Omental fat pad (tissue), 4 donors: ENCODE measurements around the gene SLC25A34. TPM values are rescaled to one million over a fixed set of nuclear protein-coding genes. Genes with fewer than 3 reads are reported as not detected.
A peak's percentile ranks its signal among the peaks of the same experiment; 100 is the strongest.

ENCODE experiments used
- ATAC-seq: fragments of 150-250 bp; one replicate; pipeline ENCODE4 v1.9.1; 2016; ENCODE audit warnings: mild to moderate bottlenecking, moderate library complexity; ENCODE audit not compliant: low FRiP score
- DNase-seq: peaks from one replicate; pipeline ENCODE4 v3.0.0-alpha.2; 2019; ENCODE audit warnings: low spot score
- CTCF ChIP-seq, 3 donors: fragments of 450-650 bp; IDR thresholded peaks; one replicate each; pipeline ENCODE4 v1.5.1; 2016 to 2017; ENCODE audit warnings: antibody characterized with exemption in 3 of 3, mild to moderate bottlenecking in 3 of 3, moderate library complexity in 2 of 3
- total RNA-seq, 4 donors: library from RNA; depleted of rRNA; stranded (reverse); fragments of >200 nt; gene quantifications; one replicate each; pipeline ENCODE4 v1.1.0, GENCODE V29; 2016

Gene SLC25A34
- total RNA-seq, 4 donors from 2014 or later = 0.82 to 13.1 (median 2.0) TPM

GRCh38 chr1:15771836-15772515 lies 35.9 kb downstream of the SLC25A34 start:
- no peak for TF ChIP-seq CTCF (IDR thresholded peaks at IDR 0.05)
- no peak for DNase-seq
- no peak for ATAC-seq

- no peak for TF ChIP-seq CTCF (IDR thresholded peaks at IDR 0.05)
- DNase-seq (no peak), ATAC-seq (peak; percentile 45)
These were observed 39.6 kb downstream of the SLC25A34 start for GRCh38 chr1:15775706-15776105.

- DNase-seq (no peak), ATAC-seq (no peak)
- no peak for TF ChIP-seq CTCF (IDR thresholded peaks at IDR 0.05)
These were observed 42.0 kb downstream of the SLC25A34 start for GRCh38 chr1:15777909-15778707.

- ATAC-seq (no peak), DNase-seq (no peak)
- no peak for TF ChIP-seq CTCF (IDR thresholded peaks at IDR 0.05)
These were observed 49.6 kb downstream of the SLC25A34 start for GRCh38 chr1:15785683-15786082.

GRCh38 chr1:15786581-15786980 lies 50.5 kb downstream of the SLC25A34 start:
- ATAC-seq (peak; percentile 42), DNase-seq (no peak)
- no peak for TF ChIP-seq CTCF (IDR thresholded peaks at IDR 0.05)

- DNase-seq (no peak), ATAC-seq (peak; percentile 41)
- no peak for TF ChIP-seq CTCF (IDR thresholded peaks at IDR 0.05)
These were observed 52.7 kb downstream of the SLC25A34 start for GRCh38 chr1:15788624-15789301.

Other genes with a start within 250 kb of the SLC25A34 start
- gene CASP9, start 212.0 kb upstream of the SLC25A34 start, total RNA-seq = 10 to 100 TPM in 1 of 4 donors, 1 to 10 TPM in 3; 9.3 to 37.7 (median 9.7) TPM
- 10 to 100 TPM; 13.2 to 19.7 (median 15.1) TPM for gene DNAJC16, start 209.4 kb upstream of the SLC25A34 start, total RNA-seq
- under 1 TPM in 3 of 4 donors, not detected in 1; 0.24 to 0.65 (median 0.44) TPM for gene AGMAT, start 151.2 kb upstream of the SLC25A34 start, total RNA-seq
- gene DDI2, start 118.8 kb upstream of the SLC25A34 start, total RNA-seq = 10 to 100 TPM; 49.3 to 63.2 (median 54.5) TPM
- 10 to 100 TPM; 34.4 to 81.1 (median 50.0) TPM for gene PLEKHM2, start 51.9 kb upstream of the SLC25A34 start, total RNA-seq
- not detected for gene TMEM82, start 6.2 kb downstream of the SLC25A34 start, total RNA-seq
- 10 to 100 TPM; 10.4 to 34.0 (median 17.4) TPM for gene FBLIM1, start 22.5 kb downstream of the SLC25A34 start, total RNA-seq
- 1 to 10 TPM in 2 of 4 donors, under 1 TPM in 2; 0.63 to 1.9 (median 0.95) TPM for gene UQCRHL, start 71.4 kb downstream of the SLC25A34 start, total RNA-seq
- 10 to 100 TPM; 33.4 to 64.0 (median 51.5) TPM for gene SPEN, start 111.4 kb downstream of the SLC25A34 start, total RNA-seq
- 10 to 100 TPM; 20.7 to 53.6 (median 27.8) TPM for gene ZBTB17, start 239.8 kb downstream of the SLC25A34 start, total RNA-seq